Right kidney (tissue), 1 donor: ENCODE results near the gene SP110.
"Not testable (repeated sequence)": the region's sequence is repeated elsewhere in the genome, so short reads cannot be mapped to it uniquely, and the experiment has no call there.

ENCODE experiments used
- DNase-seq: peaks from one replicate; pipeline ENCODE4 v3.0.0-alpha.2; 2016

The SP110 gene

DNA sequence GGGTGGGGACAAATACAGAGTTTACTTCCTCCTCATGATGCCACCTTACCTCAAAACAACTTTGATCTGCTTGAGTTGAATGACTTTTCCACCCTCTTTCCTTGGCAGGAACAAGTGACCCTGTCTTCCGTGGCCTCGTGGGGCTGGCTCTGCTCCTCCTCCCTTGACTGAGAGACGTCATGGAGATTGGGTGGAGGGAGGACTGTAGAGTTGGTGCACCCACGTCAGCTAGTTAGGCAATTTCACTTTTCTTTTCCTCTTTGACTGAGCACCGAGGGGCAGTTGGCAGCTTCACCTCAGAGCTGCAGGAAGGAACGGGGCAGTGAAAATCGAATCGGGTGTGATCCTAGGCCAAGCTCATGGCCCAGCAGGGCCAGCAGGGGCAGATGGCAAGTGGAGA, 5.7 kb upstream of the SP110 start, which contains the start of gene SP140:
Gene SP140 (plus strand): TSS at position 251 of the 400 bp plus-strand sequence. CDS start 109 bp downstream, at position 360.
- DNase-seq, result no peak

DNA sequence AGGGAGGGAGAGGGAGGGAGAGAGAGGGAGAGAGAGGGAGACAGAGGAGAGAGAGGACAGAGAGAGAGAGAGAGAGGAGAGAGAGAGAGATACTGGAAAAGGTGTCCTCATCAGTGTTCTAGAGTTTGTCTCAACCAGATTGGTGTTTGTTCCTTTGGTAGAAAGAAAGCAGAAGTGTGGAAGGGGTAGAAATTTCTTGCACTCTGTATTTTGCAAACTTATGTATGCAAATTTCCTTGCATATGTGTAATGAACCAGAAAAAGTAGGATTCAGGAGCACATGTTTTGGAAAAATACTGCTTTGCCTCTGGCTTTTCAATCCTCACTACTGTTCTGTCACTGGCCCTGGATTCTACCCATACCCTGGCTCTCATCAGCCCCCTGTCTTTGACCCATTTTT, 4.7 kb upstream of the SP110 start:
- no peak for DNase-seq

- not testable (repeated sequence) for DNase-seq
These were observed 3.0 kb upstream of the SP110 start for GRCh38 chr2:230222829-230223228.

GRCh38 chr2:230221493-230221892, 1.7 kb upstream of the SP110 start:
- no peak for DNase-seq

DNA sequence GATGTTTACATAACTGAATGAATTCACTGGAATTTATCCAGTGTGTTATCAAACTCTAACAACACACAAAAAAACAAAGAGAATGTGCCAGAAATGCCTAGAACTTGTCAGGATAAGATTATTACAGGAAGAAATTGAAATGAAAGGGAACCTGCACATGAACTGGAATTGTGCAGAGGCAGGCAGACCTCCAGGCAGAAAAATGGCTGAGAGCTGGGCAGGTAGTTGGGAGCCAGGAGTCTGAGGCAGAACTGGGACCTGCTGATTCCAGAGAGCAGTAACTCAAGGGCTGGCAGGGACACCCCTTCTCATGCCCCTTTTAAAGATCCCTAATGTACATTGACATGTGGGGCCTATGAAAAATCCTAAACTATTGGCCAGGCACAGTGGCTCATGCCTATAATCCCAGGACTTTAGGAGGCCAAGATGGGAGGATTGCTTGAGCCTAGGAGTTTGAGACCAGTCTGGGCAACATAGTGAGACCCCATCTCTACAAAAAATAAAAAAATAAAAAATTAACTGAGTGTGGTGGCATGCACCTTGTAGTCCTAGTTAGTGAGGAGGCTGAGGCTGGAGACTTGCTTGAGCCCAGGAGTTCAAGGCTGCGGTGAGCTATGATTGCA, 674 bp upstream of the SP110 start:
- DNase-seq, result no peak

GRCh38 chr2:230218421-230218820, 1.4 kb downstream of the SP110 start:
- no peak for DNase-seq

DNA sequence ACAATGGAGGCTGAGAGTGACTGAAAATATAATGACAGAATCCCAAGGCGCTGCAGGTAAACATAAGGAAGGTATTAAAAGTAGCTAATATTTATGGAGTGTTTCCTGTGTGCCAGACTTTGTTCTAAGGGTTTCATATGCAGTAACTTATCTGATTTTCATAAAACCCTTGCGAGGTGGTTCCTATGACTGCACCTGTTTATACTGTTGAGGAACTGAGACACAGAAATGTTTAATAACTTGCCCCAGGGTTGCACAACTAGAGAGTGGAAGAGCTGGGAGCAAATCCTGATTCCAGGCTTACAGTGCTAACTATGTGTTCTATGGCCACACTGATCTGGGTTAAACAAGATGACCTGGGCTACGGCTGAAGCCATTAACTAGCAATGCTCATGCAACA, 2.4 kb downstream of the SP110 start:
- DNase-seq, result no peak

DNA sequence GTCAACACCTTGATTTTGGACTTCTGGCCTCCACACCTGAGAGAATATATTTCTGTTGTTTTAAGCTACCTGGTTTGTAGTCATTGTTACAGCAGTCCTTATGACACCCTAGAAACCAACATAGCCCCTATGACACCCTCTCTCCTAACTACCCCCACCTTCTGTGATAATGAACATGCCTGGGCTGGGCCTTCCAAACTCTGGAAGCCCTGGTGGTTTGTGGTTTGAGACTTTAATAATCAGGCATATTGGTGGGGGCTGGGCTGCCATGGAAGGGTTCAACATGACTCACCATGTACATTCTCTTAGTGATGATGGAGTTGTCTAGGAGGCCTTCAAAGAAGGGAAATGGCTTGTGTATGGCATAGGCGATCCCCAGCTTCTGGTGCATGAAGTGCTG, 3.3 kb downstream of the SP110 start:
- DNase-seq, result no peak

GRCh38 chr2:230209422-230210051, 10.2 kb downstream of the SP110 start:
- DNase-seq, result no peak

DNA sequence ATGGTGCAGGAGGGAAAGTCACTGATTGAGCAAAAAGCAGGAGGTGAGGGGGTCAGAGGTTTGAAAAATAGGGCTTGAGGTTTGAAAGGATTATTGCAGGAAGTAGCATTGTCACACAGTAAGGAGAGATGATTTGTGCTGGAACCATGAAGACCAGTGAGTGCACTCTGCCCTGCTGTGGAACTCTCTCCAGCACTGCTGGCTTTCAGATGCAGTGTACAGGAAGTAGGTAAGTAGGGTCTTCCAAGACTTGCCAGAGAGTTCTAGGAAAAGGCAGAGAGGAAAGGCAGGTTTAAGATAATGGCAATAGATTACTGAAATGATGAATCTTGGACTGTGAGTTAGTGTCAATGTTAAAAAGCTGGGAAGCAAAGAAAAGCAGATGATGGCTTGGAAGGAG, 11.2 kb downstream of the SP110 start:
- no peak for DNase-seq

DNA sequence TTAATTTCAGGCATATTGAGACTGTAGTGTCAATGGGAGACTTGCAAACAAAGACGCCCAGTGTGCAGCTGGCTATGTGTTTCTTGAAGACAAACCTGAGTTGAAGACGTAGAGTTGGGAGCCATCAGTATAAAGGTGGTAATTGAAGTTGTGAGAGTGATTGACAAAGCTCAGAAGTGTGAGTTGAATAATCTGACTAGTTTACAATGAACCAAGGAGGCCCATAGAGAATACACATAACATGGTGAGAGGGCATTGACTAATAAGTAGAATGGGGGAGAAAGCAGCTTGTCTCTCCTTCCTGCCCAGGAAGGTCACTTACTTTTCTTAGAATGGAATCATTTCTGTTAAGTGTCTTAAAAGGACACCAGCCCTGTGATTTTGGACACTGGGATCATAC, 14.1 kb downstream of the SP110 start:
- DNase-seq, result no peak

DNA sequence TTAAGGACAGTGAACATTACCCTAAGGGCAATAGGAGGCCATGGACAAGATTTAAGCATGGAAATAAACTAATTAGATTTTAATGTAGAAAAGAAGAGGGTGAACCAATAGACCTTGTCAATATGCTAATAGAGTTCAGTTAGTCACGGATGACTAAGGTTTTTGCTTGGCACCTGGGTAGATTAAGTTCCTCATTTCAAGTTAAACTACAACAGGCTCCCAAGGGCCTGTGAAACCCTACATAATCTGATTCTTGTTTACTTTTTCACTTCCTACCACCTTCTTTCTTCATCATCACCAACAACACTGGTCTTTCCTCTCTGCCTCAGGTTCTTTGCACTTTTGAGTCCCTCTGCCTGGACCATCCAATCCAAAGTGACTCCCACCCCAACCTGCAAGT, 14.8 kb downstream of the SP110 start:
- DNase-seq, result no peak

GRCh38 chr2:230203110-230203676, 16.6 kb downstream of the SP110 start:
- no peak for DNase-seq

DNA sequence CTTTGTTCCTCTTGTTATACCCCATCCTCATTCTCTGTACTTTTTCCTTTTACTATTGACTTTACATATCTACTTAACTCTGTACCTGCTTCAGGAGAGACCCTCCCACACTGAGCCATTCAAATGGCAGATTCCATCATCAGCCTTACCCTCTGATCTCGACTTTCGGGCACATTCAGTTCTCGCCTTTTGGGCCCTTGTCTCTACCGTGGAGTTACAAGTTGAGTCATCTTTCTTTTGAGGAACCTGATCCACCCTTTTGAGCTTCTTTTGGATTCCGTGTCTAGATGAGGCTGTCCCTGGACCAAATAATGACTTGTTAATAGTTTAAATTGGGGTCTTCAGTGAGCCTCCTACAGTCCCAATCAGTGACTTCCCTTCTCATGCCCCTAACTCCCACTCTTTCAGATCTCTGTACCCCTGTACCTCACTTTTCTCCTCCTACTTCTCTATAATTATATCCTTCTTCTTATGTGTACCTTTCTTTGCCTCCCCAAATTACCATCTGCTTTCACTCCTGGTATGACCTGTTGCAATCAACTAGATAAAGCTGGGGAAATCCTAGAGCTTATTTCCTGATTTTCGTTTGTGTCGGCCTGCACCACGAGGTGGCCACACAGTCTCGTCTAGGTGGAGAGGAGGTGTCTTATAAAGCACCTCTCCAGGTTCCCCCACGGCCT, 17.2 kb downstream of the SP110 start:
- DNase-seq, result no peak

DNA sequence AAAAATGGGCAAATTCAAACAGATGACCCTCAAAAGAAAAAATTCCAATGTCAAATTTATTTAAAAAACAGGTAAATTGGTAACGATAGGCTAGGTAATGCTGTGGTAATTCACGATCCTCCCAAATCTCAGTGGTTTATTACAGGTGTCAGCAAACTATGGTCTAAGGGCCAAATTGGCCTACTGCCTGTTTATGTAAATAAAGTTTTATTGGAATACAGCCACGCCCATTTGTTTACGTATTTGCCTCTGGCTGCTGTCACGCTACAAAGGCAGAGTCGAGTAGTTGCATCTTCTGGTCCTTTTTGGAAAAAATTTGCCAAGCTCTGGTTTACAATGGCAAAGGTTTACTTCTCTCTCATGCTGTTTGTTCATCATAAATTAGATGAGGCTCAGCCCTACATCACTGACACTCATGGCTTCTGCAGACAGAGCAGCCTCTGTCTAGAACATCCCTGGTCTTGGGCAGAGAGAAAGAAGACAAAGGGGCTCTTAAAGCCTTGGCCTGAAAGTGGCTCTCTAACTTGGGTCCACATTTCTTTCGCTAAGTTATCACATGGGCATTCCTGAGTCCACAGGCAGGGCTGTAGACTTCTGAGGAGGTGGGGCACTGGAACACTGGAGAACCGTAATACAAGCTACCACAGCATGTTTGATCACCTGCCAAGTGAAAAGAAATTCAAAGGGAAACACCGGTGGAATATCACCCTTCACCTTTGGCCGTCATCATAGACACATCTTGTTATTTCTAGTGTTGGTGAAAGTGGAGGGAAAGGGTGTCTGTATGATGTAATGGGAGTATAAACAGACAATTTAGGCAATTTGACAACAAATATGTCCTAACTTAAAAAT, 34.8 kb downstream of the SP110 start:
- no peak for DNase-seq

GRCh38 chr2:230181195-230181594, 38.6 kb downstream of the SP110 start:
- no peak for DNase-seq

- DNase-seq, result no peak
These were observed 39.9 kb downstream of the SP110 start for GRCh38 chr2:230179907-230180306.

DNA sequence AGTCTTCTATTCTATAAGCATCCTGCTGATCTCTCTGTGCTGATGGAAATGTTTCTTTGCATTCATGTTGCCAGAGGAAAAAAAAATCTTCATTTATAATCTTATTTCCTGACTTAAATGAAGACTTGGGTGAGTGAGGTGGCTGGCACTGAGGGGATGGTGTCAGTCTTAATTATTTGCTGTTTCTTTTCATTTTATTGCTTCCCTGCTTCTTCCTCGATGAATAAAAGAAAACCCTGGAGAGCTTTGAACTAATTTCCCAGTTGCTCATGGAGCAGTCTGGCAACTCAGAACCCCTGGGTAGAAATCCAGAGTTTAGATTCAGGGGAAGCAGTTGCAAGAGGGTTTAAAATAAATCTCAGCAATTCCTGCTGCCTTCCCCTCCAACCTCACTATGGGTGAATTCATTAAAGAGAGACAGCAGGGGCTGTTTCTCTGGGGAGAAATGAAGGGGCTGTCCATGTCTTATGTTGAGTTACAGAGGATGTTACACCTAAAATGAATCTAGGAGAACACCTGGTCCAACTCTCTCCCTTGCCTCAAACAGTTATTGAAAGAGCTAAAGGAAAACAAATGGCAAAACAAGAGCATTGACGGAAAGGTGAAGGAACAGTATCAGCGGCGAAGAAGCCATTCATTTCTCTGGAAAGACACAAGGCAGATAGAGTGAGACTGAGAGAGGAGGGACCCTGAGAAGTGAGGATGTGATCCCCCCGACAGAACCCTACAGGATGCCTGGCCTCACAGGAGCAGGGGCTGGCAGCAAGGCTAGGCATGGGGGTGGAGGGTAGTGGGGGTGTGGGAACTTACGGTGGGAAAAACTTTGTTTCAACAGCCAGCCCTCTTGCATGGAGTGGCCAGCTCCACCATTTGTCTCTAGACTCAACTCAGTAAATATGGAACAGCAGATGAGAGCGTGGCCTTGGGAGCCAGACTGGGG, 41.0 kb downstream of the SP110 start:
- no peak for DNase-seq

DNA sequence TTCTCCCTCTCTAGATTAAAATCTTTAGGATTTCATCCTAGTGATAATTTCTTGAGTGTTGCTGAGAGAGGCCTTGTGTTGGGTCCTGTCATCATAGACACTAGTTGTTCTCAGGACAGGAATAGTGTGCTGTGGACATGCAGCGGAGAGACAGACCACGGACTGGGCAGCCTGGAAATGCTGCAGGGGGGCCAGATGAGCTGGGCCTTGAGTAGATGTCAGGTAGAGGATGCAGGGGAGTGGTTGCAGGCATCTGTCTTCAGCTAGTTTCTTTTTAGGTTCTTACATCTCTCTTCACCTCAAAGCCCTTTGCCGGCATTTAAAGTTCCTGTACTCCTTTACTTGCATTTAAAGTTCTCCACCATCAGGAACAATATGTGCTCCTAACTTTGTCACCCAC, 42.8 kb downstream of the SP110 start:
- no peak for DNase-seq

- DNase-seq, result no peak
These were observed 45.3 kb downstream of the SP110 start for GRCh38 chr2:230174466-230174865.

DNA sequence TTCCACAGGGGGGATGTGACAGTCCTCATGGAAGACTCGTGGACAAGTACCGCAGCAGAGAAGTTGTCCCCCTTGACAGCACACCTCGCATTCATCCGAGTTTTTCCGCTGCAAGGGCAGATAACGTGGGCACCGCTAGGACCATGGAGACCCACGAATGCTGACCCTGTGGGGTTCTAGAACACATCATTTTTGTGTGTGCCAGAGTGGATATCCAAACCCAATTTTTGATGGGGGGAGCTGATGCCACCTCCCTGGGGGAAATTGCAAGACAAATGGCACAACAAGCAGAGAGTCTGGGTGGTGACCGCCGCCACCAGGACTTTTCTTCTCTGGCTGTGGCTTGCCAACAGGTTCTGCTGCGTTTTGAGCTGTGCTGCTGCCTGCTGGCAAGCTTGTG, 46.9 kb downstream of the SP110 start:
- DNase-seq, result no peak
